HepG2 (cell line): ENCODE measurements around the gene SLC35F3. TPM values are rescaled to one million over a fixed set of nuclear protein-coding genes. Genes with fewer than 3 reads are reported as not detected.

Experiments used
- ATAC-seq: fragments of 200-7000 bp; cut with Tn5 transposase; 3 replicates; pipeline ENCODE4 v1.9.1; 2020; ENCODE audit warnings: mild to moderate bottlenecking, moderate library complexity
- BruUV-seq: library from RNA; stranded (reverse); fragments of 400-500 nt; replicated peaks from 2 replicates; lab custom pipeline; 2021; lab: Mats Ljungman, UMichigan
- CTCF ChIA-PET: fragments of 300-600 bp; formaldehyde crosslinking; extraction: SDS; loops from one replicate; lab custom pipeline; 2021; ENCODE audit warnings: low total read pairs, inconsistent platforms, low intra/inter-chr PET ratio; lab: Yijun Ruan, JAX
- POLR2A ChIA-PET: fragments of 350-600 bp; sonication (Branson Sonifier 250); formaldehyde crosslinking; loops from one replicate; lab custom pipeline; 2020; ENCODE audit warnings: antibody characterized with exemption, inconsistent platforms; lab: Yijun Ruan, JAX
- DNase-seq: peaks from one replicate; pipeline ENCODE4 v3.0.0-alpha.2; 2015; ENCODE audit warnings: low spot score
- FAIRE-seq: peaks from 3 replicates; lab custom pipeline; 2011; peaks lifted over from hg19 to GRCh38; lab: Jason Lieb, UNC
- H2AFZ ChIP-seq: one replicate; pipeline ENCODE4 v1.6.1; 2011; ENCODE audit warnings: low read length, inconsistent platforms
- H3K27ac ChIP-seq: fragments of 300-600 bp; 3 replicates; pipeline ENCODE4 v1.8.0; 2011; ENCODE audit warnings: mixed run types, mild to moderate bottlenecking, mixed read lengths, low read length, inconsistent platforms; ENCODE audit not compliant: insufficient read depth; ENCODE audit errors: extremely low read length
- H3K27me3 ChIP-seq, 2 experiments: fragments of 200-600 bp in 1 of 2; 2 replicates in 1 of 2; 3 replicates in 1 of 2; pipeline versions ENCODE4 v1.6.0 to v1.8.0; 2011; ENCODE audit warnings: low read length in 2 of 2, mild to moderate bottlenecking in 2 of 2, moderate library complexity in 2 of 2, inconsistent platforms in 1 of 2; ENCODE audit not compliant: insufficient read depth in 2 of 2, control insufficient read depth in 1 of 2
- H3K36me3 ChIP-seq, 2 experiments: fragments of 200-600 bp in 1 of 2; replicated peaks in 1 of 2; 2 replicates in 1 of 2; 3 replicates in 1 of 2; pipeline versions ENCODE4 v1.5.1 to v1.8.0; 2011; ENCODE audit warnings: low read length in 2 of 2, inconsistent platforms in 1 of 2; ENCODE audit not compliant: insufficient read depth in 2 of 2, control insufficient read depth in 1 of 2
- H3K4me1 ChIP-seq: 2 replicates; pipeline ENCODE4 v1.5.1; 2012; ENCODE audit warnings: low read length, inconsistent platforms; ENCODE audit not compliant: insufficient read depth
- H3K4me2 ChIP-seq: 2 replicates; pipeline ENCODE4 v1.6.0; 2011; ENCODE audit warnings: low read depth, low read length, inconsistent platforms
- H3K4me3 ChIP-seq, 3 experiments: fragments of 200-600 bp in 1 of 3; sonication (generic), shearing (Covaris generic) in 1 of 3; replicated peaks in 1 of 3; 2 replicates each; pipeline ENCODE4 v1.5.1; 2011 to 2016; ENCODE audit warnings: low read length in 3 of 3, inconsistent platforms in 2 of 3, low read depth in 2 of 3, mild to moderate bottlenecking in 2 of 3, control low read depth in 1 of 3, mixed read lengths in 1 of 3; ENCODE audit not compliant: insufficient read depth in 1 of 3
- H3K79me2 ChIP-seq: one replicate; pipeline ENCODE4 v1.6.1; 2011; ENCODE audit warnings: low read length, inconsistent platforms; ENCODE audit not compliant: insufficient read depth
- H3K9ac ChIP-seq: 2 replicates; pipeline ENCODE4 v1.6.0; 2011; ENCODE audit warnings: mild to moderate bottlenecking, low read depth, low read length, inconsistent platforms; ENCODE audit not compliant: insufficient read depth
- H3K9me3 ChIP-seq: 2 replicates; pipeline ENCODE4 v1.5.1; 2012; ENCODE audit warnings: mild to moderate bottlenecking, low read length
- H4K20me1 ChIP-seq: 2 replicates; pipeline ENCODE4 v1.6.0; 2011; ENCODE audit warnings: inconsistent platforms, mild to moderate bottlenecking, low read length, moderate library complexity; ENCODE audit not compliant: insufficient read depth
- BRD4 ChIP-seq: sonication (generic); formaldehyde crosslinking; IDR thresholded peaks from 2 replicates; pipeline ENCODE4 v1.4.0; 2020; ENCODE audit warnings: missing genetic modification reagents
- CCAR2 ChIP-seq: fragments of 200-400 bp; formaldehyde crosslinking; optimal IDR thresholded peaks from 2 replicates; pipeline ENCODE3; 2018; ENCODE audit warnings: low read depth, mild to moderate bottlenecking, low read length, moderate library complexity
- DBP ChIP-seq: sonication (generic); formaldehyde crosslinking; IDR thresholded peaks from 2 replicates; pipeline ENCODE4 v1.4.0; 2020; ENCODE audit warnings: missing genetic modification reagents; ENCODE audit errors: not compliant biosample characterization
- FOXJ3 ChIP-seq: sonication (generic); formaldehyde crosslinking; IDR thresholded peaks from 2 replicates; pipeline ENCODE4 v1.4.0; 2020; ENCODE audit warnings: missing genetic modification reagents, mild to moderate bottlenecking, borderline replicate concordance
- GTF3A ChIP-seq: sonication (generic); formaldehyde crosslinking; conservative IDR thresholded peaks from 2 replicates; pipeline ENCODE4 v1.4.0; 2020; ENCODE audit warnings: mild to moderate bottlenecking, missing genetic modification reagents
- NFYB ChIP-seq: sonication (generic); formaldehyde crosslinking; IDR thresholded peaks from 2 replicates; pipeline ENCODE4 v1.4.0; 2020; ENCODE audit warnings: missing genetic modification reagents
- PHF5A ChIP-seq: IDR thresholded peaks from one replicate; pipeline ENCODE4 v1.6.1; 2018; ENCODE audit warnings: low read depth, missing genetic modification reagents; ENCODE audit not compliant: unreplicated experiment
- POLR2AphosphoS2 ChIP-seq: IDR thresholded peaks from 2 replicates; pipeline ENCODE4 v1.6.1; 2011; ENCODE audit warnings: low read depth, low read length, improper control_type of control experiment
- RBFOX2 ChIP-seq: fragments of 200-400 bp; formaldehyde crosslinking; IDR thresholded peaks from 2 replicates; pipeline ENCODE4 v1.6.1; 2017; ENCODE audit warnings: low read depth, mild to moderate bottlenecking, low read length
- REPIN1 ChIP-seq: sonication (generic); formaldehyde crosslinking; IDR thresholded peaks from 2 replicates; pipeline ENCODE4 v1.8.0; 2022; ENCODE audit warnings: missing genetic modification reagents, low read depth, mild to moderate bottlenecking, borderline replicate concordance
- TMF1 ChIP-seq: sonication (generic); formaldehyde crosslinking; IDR thresholded peaks from 2 replicates; pipeline ENCODE4 v1.8.1; 2022; ENCODE audit warnings: low read depth, missing genetic modification reagents
- ZFP37 ChIP-seq: sonication (generic); formaldehyde crosslinking; IDR thresholded peaks from 2 replicates; pipeline ENCODE4 v1.4.0; 2020; ENCODE audit warnings: missing genetic modification reagents, borderline replicate concordance
- ZNF101 ChIP-seq: sonication (generic); formaldehyde crosslinking; IDR thresholded peaks from 2 replicates; pipeline ENCODE4 v1.4.0; 2020; ENCODE audit warnings: mild to moderate bottlenecking, low read depth, missing genetic modification reagents, borderline replicate concordance
- ZNF3 ChIP-seq: IDR thresholded peaks from 2 replicates; pipeline ENCODE4 v1.7.0; 2017; ENCODE audit warnings: inconsistent platforms
- ZNF329 ChIP-seq: sonication (generic); formaldehyde crosslinking; IDR thresholded peaks from 2 replicates; pipeline ENCODE4 v1.9.0; 2021; ENCODE audit warnings: low read depth, mild to moderate bottlenecking, missing genetic modification reagents
- ZNF431 ChIP-seq: sonication (generic); formaldehyde crosslinking; IDR thresholded peaks from 2 replicates; pipeline ENCODE4 v1.9.0; 2022; ENCODE audit warnings: missing genetic modification reagents, low read depth, mild to moderate bottlenecking, borderline replicate concordance
- ZNF619 ChIP-seq: sonication (generic); formaldehyde crosslinking; IDR thresholded peaks from 2 replicates; pipeline ENCODE4 v1.4.0; 2020; ENCODE audit warnings: mild to moderate bottlenecking, missing genetic modification reagents
- ZNF768 ChIP-seq: sonication (generic); formaldehyde crosslinking; IDR thresholded peaks from 2 replicates; pipeline ENCODE4 v1.4.0; 2020; ENCODE audit warnings: missing genetic modification reagents
- WGBS: methylation state at CpG from one replicate; pipeline ENCODE4 v1.1.6; 2017; ENCODE audit warnings: low lambda C conversion rate; 5-methylcytosine and 5-hydroxymethylcytosine counted together
- in situ Hi-C: cut with HindIII; loops from 2 replicates; pipeline ENCODE4 v1.10.0; 2017; ENCODE audit warnings: low pct_unique_long_range_greater_than_20kb; ENCODE audit not compliant: extremely low pct_ligation_motif_present
- intact Hi-C: fragments of 100-400 bp; cut with micrococcal nuclease; formaldehyde crosslinking; loops from one replicate; pipeline ENCODE4 v1.10.0; 2022; ENCODE audit not compliant: unreplicated experiment
- polyA plus RNA-seq, 8 experiments: library from polyadenylated mRNA; depleted of rRNA in 3 of 8; stranded (reverse) in 7 of 8; unstranded in 1 of 8; fragments of >200 nt; fragmentation: Illumina TruSeq in 4 of 8; extraction: Trizol in 4 of 8; gene quantifications; 2 replicates each; pipeline versions ENCODE4 v1.2.1 to v1.2.3, GENCODE V29; 2011 to 2016; ENCODE audit warnings: low read depth in 4 of 8, missing spikeins in 1 of 8, mixed read lengths in 1 of 8; ENCODE audit not compliant: insufficient read depth in 1 of 8
- total RNA-seq, 5 experiments: library from RNA; depleted of rRNA; stranded (reverse); fragments of >200 nt; fragmentation: Illumina TruSeq; extraction: Trizol; gene quantifications; 2 replicates each; pipeline ENCODE4 v1.2.3, GENCODE V29; 2016; ENCODE audit warnings: low read depth in 1 of 5
- TF ChIP-seq, protein P1 (sequence below): IDR thresholded peaks from 2 replicates; pipeline ENCODE4 v1.6.1; 2016; ENCODE audit warnings: mild to moderate bottlenecking

SLC35F3 gene
- total and polyA plus RNA-seq, 2 of the 13 experiments (the other 11 are each of a cell fraction or from before 2014, with no cell fraction given) = not detected

GRCh38 chr1:233944601-233945000, 40.1 kb downstream of the SLC35F3 start (continued):
- TF ChIP-seq TMF1 (CRISPR knock-in tag) = no peak
- TF ChIP-seq, all 625 proteins: peak for 0

DNA sequence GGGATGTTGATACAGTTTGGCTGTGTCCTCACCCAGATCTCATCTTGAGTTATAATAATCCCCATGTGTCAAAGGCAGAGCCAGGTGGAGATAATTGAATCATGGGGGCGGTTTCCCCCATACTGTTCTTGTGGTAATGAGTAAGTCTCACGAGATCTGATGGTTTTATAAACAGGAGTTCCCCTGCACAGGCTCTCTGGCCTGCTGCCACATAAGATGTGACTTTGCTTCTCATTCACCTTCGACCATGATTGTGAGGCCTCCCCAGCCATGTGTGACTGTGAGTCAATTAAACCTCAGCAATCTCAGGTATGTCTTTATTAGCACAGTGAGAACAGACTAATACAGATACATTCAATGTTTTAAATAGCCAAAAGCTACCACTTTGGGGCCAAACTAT, 41.1 kb downstream of the SLC35F3 start:
- in situ Hi-C loops (no loop called here), intact Hi-C loops (no loop called here)
- FAIRE-seq (no peak), DNase-seq (no peak), ATAC-seq (no peak)
- Histone ChIP-seq H3K9ac (no peak overlapping the region), H2AFZ (no peak overlapping the region), H3K79me2 (no peaks in the 10 kb centered on the region), H3K9me3 (no peaks in the 10 kb centered on the region), H3K4me2 (no peak overlapping the region), H4K20me1 (no peaks in the 10 kb centered on the region), H3K36me3 (no peaks in the 10 kb centered on the region), H3K4me3 (no peak overlapping the region), H3K4me1 (no peaks in the 10 kb centered on the region), H3K27me3 (peaks cover 0 to 8% of the 10 kb centered on the region in 2 experiments; a peak in 1 of 5 replicates), H3K27ac (no peak overlapping the region)
- ChIA-PET POLR2A (no interaction called here), CTCF (no interaction called here)
- BruUV-seq = no TSS peak
- 0% methylated on average over 1 of the region's 3 CpGs for WGBS
- TF ChIP-seq GTF3A = no peak
- no peak for TF ChIP-seq FOXJ3
- no peak for TF ChIP-seq REPIN1 (CRISPR knock-in tag)
- TF ChIP-seq ZNF329 (CRISPR knock-in tag) = no peak
- TF ChIP-seq ZNF101 (CRISPR knock-in tag) = no peak
- TF ChIP-seq, protein P1, sequence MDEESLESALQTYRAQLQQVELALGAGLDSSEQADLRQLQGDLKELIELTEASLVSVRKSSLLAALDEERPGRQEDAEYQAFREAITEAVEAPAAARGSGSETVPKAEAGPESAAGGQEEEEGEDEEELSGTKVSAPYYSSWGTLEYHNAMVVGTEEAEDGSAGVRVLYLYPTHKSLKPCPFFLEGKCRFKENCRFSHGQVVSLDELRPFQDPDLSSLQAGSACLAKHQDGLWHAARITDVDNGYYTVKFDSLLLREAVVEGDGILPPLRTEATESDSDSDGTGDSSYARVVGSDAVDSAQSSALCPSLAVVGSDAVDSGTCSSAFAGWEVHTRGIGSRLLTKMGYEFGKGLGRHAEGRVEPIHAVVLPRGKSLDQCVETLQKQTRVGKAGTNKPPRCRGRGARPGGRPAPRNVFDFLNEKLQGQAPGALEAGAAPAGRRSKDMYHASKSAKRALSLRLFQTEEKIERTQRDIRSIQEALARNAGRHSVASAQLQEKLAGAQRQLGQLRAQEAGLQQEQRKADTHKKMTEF (CRISPR knock-in tag) = no peak
- TF ChIP-seq DBP = no peak
- TF ChIP-seq NFYB = no peak
- no peak for TF ChIP-seq ZNF619 (CRISPR knock-in tag)
- TF ChIP-seq PHF5A = no peak
- TF ChIP-seq ZNF431 = no peak
- no peak for TF ChIP-seq BRD4 (CRISPR knock-in tag)
- TF ChIP-seq RBFOX2 = no peak
- TF ChIP-seq CCAR2 = no peak
- no peak for TF ChIP-seq ZNF768 (CRISPR knock-in tag)
- TF ChIP-seq POLR2AphosphoS2 = no peak
- TF ChIP-seq ZFP37 = no peak
- TF ChIP-seq ZNF3 (CRISPR knock-in tag) = no peak
